GM12878 (cell line): ENCODE results near the gene ULK4. TPM values are rescaled to one million over a fixed set of nuclear protein-coding genes. Genes with fewer than 3 reads are reported as not detected.

Experiments used
- ATAC-seq: fragments of 200-7000 bp; cut with Tn5 transposase; 3 replicates; pipeline ENCODE4 v1.9.1; 2020; ENCODE audit warnings: mild to moderate bottlenecking, moderate library complexity
- BruUV-seq: library from RNA; stranded (reverse); fragments of 400-500 nt; replicated peaks from 2 replicates; lab custom pipeline; 2021; lab: Mats Ljungman, UMichigan
- CTCF ChIA-PET: fragments of 300-600 bp; sonication (Branson Sonifier 250); formaldehyde crosslinking; extraction: SDS; loops from one replicate; lab custom pipeline; 2021; ENCODE audit warnings: inconsistent platforms; lab: Yijun Ruan, JAX
- POLR2A ChIA-PET: fragments of 350-600 bp; formaldehyde crosslinking; extraction: SDS; loops from one replicate; lab custom pipeline; 2021; ENCODE audit warnings: inconsistent platforms; lab: Charles Lee
- RAD21 ChIA-PET: fragments of 300-600 bp; sonication (Branson Sonifier 250); formaldehyde crosslinking; loops from one replicate; lab custom pipeline; 2023; ENCODE audit warnings: antibody characterized with exemption; ENCODE audit not compliant: unreplicated experiment; lab: Charles Lee
- SMC1A ChIA-PET: fragments of 300-600 bp; sonication (Branson Sonifier 250); formaldehyde crosslinking; loops from one replicate; lab custom pipeline; 2023; ENCODE audit not compliant: unreplicated experiment, uncharacterized antibody; lab: Charles Lee
- DNase-seq: peaks from one replicate; pipeline ENCODE4 v3.0.0-alpha.2; 2011; ENCODE audit warnings: low read depth, low spot score
- FAIRE-seq: peaks from 3 replicates; lab custom pipeline; 2011; peaks lifted over from hg19 to GRCh38; lab: Jason Lieb, UNC
- H2AFZ ChIP-seq: 2 replicates; pipeline ENCODE4 v1.6.0; 2011; ENCODE audit warnings: low read depth, low read length, control low read depth; ENCODE audit not compliant: control insufficient read depth
- H3K27ac ChIP-seq: 2 replicates; pipeline ENCODE4 v1.5.1; 2011; ENCODE audit warnings: control low read depth; ENCODE audit not compliant: control insufficient read depth, insufficient read depth
- H3K27me3 ChIP-seq, 2 experiments: replicated peaks in 1 of 2; 2 replicates each; pipeline versions ENCODE4 v1.6.0 to v1.6.1; 2011; ENCODE audit warnings: low read length in 1 of 2; ENCODE audit not compliant: control insufficient read depth in 2 of 2, insufficient read depth in 2 of 2
- H3K36me3 ChIP-seq, 2 experiments: 2 replicates each; pipeline ENCODE4 v1.5.1; 2011; ENCODE audit warnings: low read length in 1 of 2; ENCODE audit not compliant: control insufficient read depth in 2 of 2, insufficient read depth in 2 of 2
- H3K4me1 ChIP-seq: 2 replicates; pipeline ENCODE4 v1.6.1; 2011; ENCODE audit warnings: mild to moderate bottlenecking, low read length, moderate library complexity, mixed read lengths; ENCODE audit not compliant: control insufficient read depth, insufficient read depth
- H3K4me2 ChIP-seq: 2 replicates; pipeline ENCODE4 v1.6.0; 2011; ENCODE audit warnings: control low read depth; ENCODE audit not compliant: control insufficient read depth, insufficient read depth
- H3K4me3 ChIP-seq: fragments of 200-600 bp; sonication (generic); 2 replicates; pipeline ENCODE4 v1.5.1; 2016
- H3K79me2 ChIP-seq: 2 replicates; pipeline ENCODE4 v1.6.0; 2011; ENCODE audit warnings: low read length; ENCODE audit not compliant: control insufficient read depth, insufficient read depth
- H3K9ac ChIP-seq: 2 replicates; pipeline ENCODE4 v1.8.0; 2011; ENCODE audit warnings: low read length, control low read depth, mixed read lengths; ENCODE audit not compliant: control insufficient read depth, insufficient read depth
- H3K9me3 ChIP-seq: replicated peaks from 3 replicates; pipeline ENCODE4 v1.5.1; 2011; ENCODE audit warnings: mild to moderate bottlenecking, low read length; ENCODE audit not compliant: control insufficient read depth, insufficient read depth
- H4K20me1 ChIP-seq: 2 replicates; pipeline ENCODE4 v1.6.0; 2011; ENCODE audit not compliant: control insufficient read depth, insufficient read depth
- BACH1 ChIP-seq: fragments of 450-650 bp; IDR thresholded peaks from 2 replicates; pipeline ENCODE4 v1.6.1; 2017; ENCODE audit warnings: mild to moderate bottlenecking, borderline replicate concordance
- CHD1 ChIP-seq: IDR thresholded peaks from 2 replicates; pipeline ENCODE4 v1.6.1; 2012; ENCODE audit warnings: low read depth, low read length, improper control_type of control experiment
- FOS ChIP-seq: IDR thresholded peaks from 3 replicates; pipeline ENCODE4 v1.6.1; 2011; ENCODE audit warnings: borderline replicate concordance; ENCODE audit not compliant: insufficient read length; ENCODE audit errors: extremely low read depth
- HDAC2 ChIP-seq: fragments of 200-600 bp; sonication (generic); IDR thresholded peaks from 2 replicates; pipeline ENCODE4 v1.6.1; 2017
- HDGF ChIP-seq: fragments of 450-650 bp; IDR thresholded peaks from 2 replicates; pipeline ENCODE4 v1.6.1; 2016; ENCODE audit warnings: antibody characterized with exemption
- IKZF2 ChIP-seq, 2 experiments: fragments of 450-650 bp; IDR thresholded peaks; 2 replicates each; pipeline ENCODE4 v1.6.1; 2017; ENCODE audit warnings: mild to moderate bottlenecking in 2 of 2, moderate library complexity in 2 of 2
- NFYB ChIP-seq: IDR thresholded peaks from 2 replicates; pipeline ENCODE4 v1.6.1; 2011; ENCODE audit warnings: low read depth, mild to moderate bottlenecking, low read length, improper control_type of control experiment, moderate library complexity; ENCODE audit not compliant: insufficient read depth
- RCOR1 ChIP-seq: conservative IDR thresholded peaks from 2 replicates; pipeline ENCODE4 v1.6.1; 2012; ENCODE audit warnings: low read depth, low read length, improper control_type of control experiment
- SKIL ChIP-seq: fragments of 450-650 bp; IDR thresholded peaks from 2 replicates; pipeline ENCODE4 v1.6.1; 2017; ENCODE audit warnings: mild to moderate bottlenecking, low read depth, inconsistent platforms; ENCODE audit not compliant: poor library complexity, severe bottlenecking
- STAT1 ChIP-seq: fragments of 450-650 bp; conservative IDR thresholded peaks from 2 replicates; pipeline ENCODE4 v1.6.1; 2014; ENCODE audit warnings: antibody characterized with exemption, mild to moderate bottlenecking
- TARDBP ChIP-seq: IDR thresholded peaks from 2 replicates; pipeline ENCODE4 v1.6.1; 2016; ENCODE audit warnings: borderline replicate concordance
- TBL1XR1 ChIP-seq: IDR thresholded peaks from 2 replicates; pipeline ENCODE4 v1.6.1; 2012; ENCODE audit warnings: low read depth, low read length, improper control_type of control experiment
- WGBS: methylation state at CpG from one replicate; pipeline ENCODE4 v1.1.6; 2016; ENCODE audit warnings: low lambda C conversion rate; ENCODE audit not compliant: insufficient replicate concordance, insufficient coverage; ENCODE audit errors: missing lambda C conversion rate; 5-methylcytosine and 5-hydroxymethylcytosine counted together
- in situ Hi-C: fragments of 300-500 bp; cut with MboI; formaldehyde crosslinking; loops from 9 replicates; pipeline ENCODE4 v1.14.3; 2018; ENCODE audit warnings: mixed read lengths
- intact Hi-C: fragments of 100-400 bp; cut with micrococcal nuclease; formaldehyde crosslinking; loops from one replicate; pipeline ENCODE4 v1.14.2; 2022; ENCODE audit not compliant: unreplicated experiment
- polyA plus RNA-seq, 11 experiments: library from polyadenylated mRNA; depleted of rRNA in 4 of 11; unstranded in 6 of 11; stranded (reverse) in 5 of 11; fragments of >200 nt; fragmentation: Nextera tagmentation in 4 of 11; fragmentation: Illumina TruSeq in 1 of 11; extraction: Ambion mirVana in 4 of 11; extraction: Trizol in 1 of 11; gene quantifications; 1 replicate in 1 of 11; 2 replicates in 10 of 11; pipeline versions ENCODE4 v1.2.1 to v1.2.3, GENCODE V29; 2011 to 2016; ENCODE audit warnings: inconsistent platforms in 2 of 11, missing spikeins in 2 of 11, low read depth in 1 of 11
- total RNA-seq, 4 experiments: library from RNA; depleted of rRNA in 3 of 4; stranded (reverse); fragments of >200 nt in 3 of 4; fragmentation: Illumina TruSeq in 1 of 4; extraction: Trizol in 1 of 4; gene quantifications; 2 replicates each; pipeline versions ENCODE4 v1.2.1 to v1.2.3, GENCODE V29; 2013 to 2021

The ULK4 gene
- total and polyA plus RNA-seq, 10 of the 15 experiments (the other 5 are each of a cell fraction or from before 2014, with no cell fraction given) = 3.5 to 7.6 (median 6.3) TPM

GRCh38 chr3:41660510-41660909 lies 301.4 kb downstream of the ULK4 start:
- 80% methylated on average over 1 of the region's 1 CpG for WGBS
- no peak for TF ChIP-seq FOS
- TF ChIP-seq HDAC2 = no peak
- TF ChIP-seq NFYB = no peak
- no peak for TF ChIP-seq CHD1
- TF ChIP-seq BACH1 = no peak
- no peak for TF ChIP-seq RCOR1
- TF ChIP-seq HDGF = no peak
- no peak for TF ChIP-seq STAT1
- no peak for TF ChIP-seq IKZF2 (IDR thresholded peaks at IDR 0.05)
- TF ChIP-seq TARDBP = no peak
- no peak for TF ChIP-seq TBL1XR1
- TF ChIP-seq SKIL = no peak
- Histone ChIP-seq H3K36me3 (no peaks in the 10 kb centered on the region), H3K4me1 (no peaks in the 10 kb centered on the region), H3K79me2 (no peaks in the 10 kb centered on the region), H2AFZ (no peak overlapping the region), H3K9ac (no peak overlapping the region), H3K9me3 (no peaks in the 10 kb centered on the region; the same call in 2 of the 3 replicates), H3K4me2 (no peak overlapping the region), H3K27me3 (no peaks in the 10 kb centered on the region), H3K4me3 (no peak overlapping the region), H3K27ac (no peak overlapping the region), H4K20me1 (no peaks in the 10 kb centered on the region)
- ChIA-PET CTCF (no interaction called here), POLR2A (no interaction called here), RAD21 (no interaction called here), SMC1A (no interaction called here)
- intact Hi-C loops (no loop called here), in situ Hi-C loops (no loop called here)
- DNase-seq = no peak
- no peak for ATAC-seq
- no peak for FAIRE-seq
- no TSS peak for BruUV-seq
